Uterus (tissue), 2 donors: ENCODE data around the gene P2RY2.

Experiments
- POLR2A ChIP-seq, 2 donors: fragments of 450-650 bp; IDR thresholded peaks; one replicate each; pipeline ENCODE4 v1.6.1; 2016; ENCODE audit warnings: antibody characterized with exemption in 2 of 2, mild to moderate bottlenecking in 1 of 2, moderate library complexity in 1 of 2
- TF ChIP-seq, protein P1 (sequence below), 4 experiments: fragments of 200-600 bp in 2 of 4; fragments of 450-650 bp in 2 of 4; sonication (generic) in 2 of 4; IDR thresholded peaks; one replicate each; pipeline ENCODE4 v1.5.1; 2016 to 2019; ENCODE audit warnings: antibody characterized with exemption in 4 of 4, mild to moderate bottlenecking in 2 of 4, moderate library complexity in 1 of 4

- TF ChIP-seq, protein P1, sequence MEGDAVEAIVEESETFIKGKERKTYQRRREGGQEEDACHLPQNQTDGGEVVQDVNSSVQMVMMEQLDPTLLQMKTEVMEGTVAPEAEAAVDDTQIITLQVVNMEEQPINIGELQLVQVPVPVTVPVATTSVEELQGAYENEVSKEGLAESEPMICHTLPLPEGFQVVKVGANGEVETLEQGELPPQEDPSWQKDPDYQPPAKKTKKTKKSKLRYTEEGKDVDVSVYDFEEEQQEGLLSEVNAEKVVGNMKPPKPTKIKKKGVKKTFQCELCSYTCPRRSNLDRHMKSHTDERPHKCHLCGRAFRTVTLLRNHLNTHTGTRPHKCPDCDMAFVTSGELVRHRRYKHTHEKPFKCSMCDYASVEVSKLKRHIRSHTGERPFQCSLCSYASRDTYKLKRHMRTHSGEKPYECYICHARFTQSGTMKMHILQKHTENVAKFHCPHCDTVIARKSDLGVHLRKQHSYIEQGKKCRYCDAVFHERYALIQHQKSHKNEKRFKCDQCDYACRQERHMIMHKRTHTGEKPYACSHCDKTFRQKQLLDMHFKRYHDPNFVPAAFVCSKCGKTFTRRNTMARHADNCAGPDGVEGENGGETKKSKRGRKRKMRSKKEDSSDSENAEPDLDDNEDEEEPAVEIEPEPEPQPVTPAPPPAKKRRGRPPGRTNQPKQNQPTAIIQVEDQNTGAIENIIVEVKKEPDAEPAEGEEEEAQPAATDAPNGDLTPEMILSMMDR (IDR thresholded peaks at IDR 0.05), result no peak
- no peak for TF ChIP-seq POLR2A (IDR thresholded peaks at IDR 0.05)
Measured at GRCh38 chr11:73260127-73260457, 42.0 kb downstream of the P2RY2 start.
